Upper lobe of left lung (tissue), 6 donors: ENCODE measurements around the gene ZNF836. TPM values are rescaled to one million over a fixed set of nuclear protein-coding genes. Genes with fewer than 3 reads are reported as not detected.

Experiments
- ATAC-seq, 2 donors: fragments of 200-7000 bp; cut with Tn5 transposase; one replicate each; pipeline ENCODE4 v1.9.1; 2022; ENCODE audit warnings: mild to moderate bottlenecking in 2 of 2, moderate library complexity in 2 of 2; ENCODE audit not compliant: low FRiP score in 2 of 2
- DNase-seq, 2 donors: peaks; one replicate each; pipeline ENCODE4 v3.0.0-alpha.2; 2019 to 2020
- H3K27ac ChIP-seq, 4 donors: fragments of 200-600 bp; sonication (generic); one replicate each; pipeline ENCODE4 v1.5.1; 2016 to 2019
- H3K27me3 ChIP-seq, 4 donors: fragments of 200-600 bp; sonication (generic); one replicate each; pipeline ENCODE4 v1.5.1; 2017 to 2019
- H3K36me3 ChIP-seq, 4 donors: fragments of 200-600 bp; sonication (generic); one replicate each; pipeline ENCODE4 v1.5.1; 2016 to 2019
- H3K4me1 ChIP-seq, 4 donors: fragments of 200-600 bp; sonication (generic); one replicate each; pipeline ENCODE4 v1.5.1; 2018 to 2019
- H3K4me3 ChIP-seq, 4 donors: fragments of 200-600 bp; sonication (generic); one replicate each; pipeline ENCODE4 v1.5.1; 2017 to 2019; ENCODE audit warnings: mild to moderate bottlenecking in 2 of 4, moderate library complexity in 1 of 4
- H3K9me3 ChIP-seq, 4 donors: fragments of 200-600 bp; sonication (generic); one replicate each; pipeline ENCODE4 v1.5.1; 2018 to 2019
- CTCF ChIP-seq, 6 experiments: fragments of 450-650 bp in 4 of 6; fragments of 200-600 bp in 2 of 6; sonication (generic) in 2 of 6; IDR thresholded peaks; one replicate each; pipeline ENCODE4 v1.5.1; 2016 to 2019; ENCODE audit warnings: antibody characterized with exemption in 6 of 6
- EP300 ChIP-seq, 4 donors: sonication (generic); formaldehyde crosslinking; IDR thresholded peaks; one replicate each; pipeline ENCODE4 v1.5.1; 2017; ENCODE audit warnings: antibody characterized with exemption in 4 of 4, control low read depth in 2 of 4
- POLR2A ChIP-seq, 4 donors: fragments of 450-650 bp; IDR thresholded peaks; one replicate each; pipeline ENCODE4 v1.5.1; 2016 to 2017; ENCODE audit warnings: antibody characterized with exemption in 4 of 4, mild to moderate bottlenecking in 2 of 4
- POLR2AphosphoS5 ChIP-seq, 2 donors: sonication (generic); formaldehyde crosslinking; IDR thresholded peaks; one replicate each; pipeline ENCODE4 v1.5.1; 2017; ENCODE audit warnings: antibody characterized with exemption in 2 of 2
- WGBS, 2 donors: methylation state at CpG; one replicate each; pipeline ENCODE4 v1.1.5; 2017 to 2018; 5-methylcytosine and 5-hydroxymethylcytosine counted together
- total RNA-seq, 6 donors: library from RNA; depleted of rRNA in 4 of 6; stranded (reverse); fragments of >200 nt in 4 of 6; gene quantifications; one replicate each; pipeline versions ENCODE4 v1.1.0 to v1.2.1, GENCODE V29; 2016 to 2021
- donor health status: DM: no; HTN: no; CAD: no; lungs with moderate emphysema.
- donor health status: DM: no; HTN: yes; CAD: no; lungs with severe emphysema.

The ZNF836 gene
- 10 to 100 TPM in 5 of 6 donors, 1 to 10 TPM in 1; 8.4 to 24.3 (median 14.7) TPM for total RNA-seq

GRCh38 chr19:52171321-52172169, at the start of gene ZNF836:
TSS of gene ZNF836 (minus strand) at chr19:52171621. CDS start at chr19:52168072, 3,549 bp downstream.
- Histone ChIP-seq H3K27ac (peak within 1 kb of the TSS; percentile 75 to 93 (median 90)), H3K4me1 (peaks cover 5 to 20% (median 10%) of the 10 kb centered on the region in 4 donors), H3K27me3 (no peaks in the 10 kb centered on the region), H3K9me3 (no peaks in the 10 kb centered on the region), H3K36me3 (peaks cover 0 to 30% (median 15%) of the 10 kb centered on the region in 4 donors), H3K4me3 (peak within 1 kb of the TSS; percentile 62 to 91 (median 72))
- ATAC-seq (peak; percentile 96 to 98), DNase-seq (peak; percentile 93 to 94)
- 6 to 12% methylated on average over 19 to 37 of the region's 37 CpGs for WGBS, 2 donors
- TF ChIP-seq POLR2A (IDR thresholded peaks at IDR 0.05) (peak in 1 of 4 donors; percentile 37), POLR2AphosphoS5 (IDR thresholded peaks at IDR 0.05) (peak; percentile 36 to 54), CTCF (IDR thresholded peaks at IDR 0.05) (no peak), EP300 (IDR thresholded peaks at IDR 0.05) (no peak)

GRCh38 chr19:52221031-52221430, 49.6 kb upstream of the ZNF836 start:
- Histone ChIP-seq H3K4me1 (no peaks in the 10 kb centered on the region), H3K9me3 (no peaks in the 10 kb centered on the region), H3K36me3 (peaks cover 73 to 100% (median 95%) of the 10 kb centered on the region in 4 donors), H3K27me3 (no peaks in the 10 kb centered on the region), H3K4me3 (no peak overlapping the region), H3K27ac (no peak overlapping the region)
- 97 to 100% methylated on average over 5 to 6 of the region's 6 CpGs for WGBS, 2 donors
- ATAC-seq (no peak), DNase-seq (no peak)
- no peak for TF ChIP-seq CTCF (IDR thresholded peaks at IDR 0.05)
- TF ChIP-seq POLR2AphosphoS5 (IDR thresholded peaks at IDR 0.05): no peak
- no peak for TF ChIP-seq POLR2A (IDR thresholded peaks at IDR 0.05)
- no peak for TF ChIP-seq EP300 (IDR thresholded peaks at IDR 0.05)

DNA sequence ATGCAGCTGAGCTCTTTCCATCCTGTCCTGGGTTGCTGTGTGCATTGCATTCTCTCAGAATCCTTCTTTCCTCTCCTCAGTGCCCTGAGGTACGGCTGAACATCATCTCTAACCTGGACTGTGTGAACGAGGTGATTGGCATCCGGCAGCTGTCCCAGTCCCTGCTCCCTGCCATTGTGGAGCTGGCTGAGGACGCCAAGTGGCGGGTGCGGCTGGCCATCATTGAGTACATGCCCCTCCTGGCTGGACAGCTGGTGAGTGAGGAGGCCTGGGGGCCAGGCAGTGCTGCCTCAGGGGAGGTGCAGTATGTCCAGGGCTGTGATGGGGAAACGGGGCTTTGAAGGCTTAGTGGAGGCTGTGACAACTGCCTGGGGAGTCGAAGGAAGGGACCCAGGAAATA, 48.2 kb upstream of the ZNF836 start:
- TF ChIP-seq CTCF (IDR thresholded peaks at IDR 0.05): no peak
- TF ChIP-seq EP300 (IDR thresholded peaks at IDR 0.05): no peak
- no peak for TF ChIP-seq POLR2AphosphoS5 (IDR thresholded peaks at IDR 0.05)
- no peak for TF ChIP-seq POLR2A (IDR thresholded peaks at IDR 0.05)
- H3K27me3 ChIP-seq: no peaks in the 10 kb centered on the region
- no peaks in the 10 kb centered on the region for H3K9me3 ChIP-seq
- H3K27ac ChIP-seq: no peak overlapping the region
- peak in 1 of 2 donors; percentile 41 for DNase-seq
- WGBS, 2 donors: 95 to 99% methylated on average over 7 to 8 of the region's 8 CpGs
- no peak overlapping the region for H3K4me3 ChIP-seq
- H3K36me3 ChIP-seq: peaks cover 75 to 100% (median 97%) of the 10 kb centered on the region in 4 donors
- H3K4me1 ChIP-seq: no peaks in the 10 kb centered on the region
- no peak for ATAC-seq

DNA sequence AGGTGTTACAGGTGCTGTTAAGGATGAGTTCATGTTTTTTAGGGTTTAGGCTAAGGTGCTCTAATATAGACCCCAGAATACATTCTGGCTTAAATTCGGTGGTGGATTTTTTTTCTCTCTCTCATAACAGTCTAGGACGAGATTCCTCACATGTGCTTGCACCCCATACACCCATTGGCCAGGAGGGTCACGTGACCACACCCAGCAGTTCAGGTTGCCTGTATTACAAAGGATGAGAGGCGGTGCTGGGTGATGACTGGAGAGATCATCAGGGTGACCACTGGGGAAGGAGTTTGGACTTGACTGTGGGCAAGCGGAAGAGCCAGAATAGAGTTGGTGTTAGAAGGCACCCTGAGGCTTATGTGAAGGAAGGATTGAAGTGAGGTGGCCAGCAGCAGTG, 46.2 kb upstream of the ZNF836 start:
- no peak overlapping the region for H3K27ac ChIP-seq

More for the DNA sequence above, 46.2 kb upstream of the ZNF836 start:
- Histone ChIP-seq H3K4me3 (no peak overlapping the region), H3K4me1 (no peaks in the 10 kb centered on the region), H3K36me3 (peaks cover 89 to 100% (median 100%) of the 10 kb centered on the region in 4 donors), H3K27me3 (no peaks in the 10 kb centered on the region), H3K9me3 (no peaks in the 10 kb centered on the region)
- no peak for ATAC-seq
- no peak for DNase-seq
- 90 to 96% methylated on average over 4 to 5 of the region's 5 CpGs for WGBS, 2 donors
- no peak for TF ChIP-seq POLR2A (IDR thresholded peaks at IDR 0.05)
- TF ChIP-seq CTCF (IDR thresholded peaks at IDR 0.05): no peak
- no peak for TF ChIP-seq EP300 (IDR thresholded peaks at IDR 0.05)
- no peak for TF ChIP-seq POLR2AphosphoS5 (IDR thresholded peaks at IDR 0.05)
